GM21447 (cell line): ENCODE results near the gene PDE4A.
A peak's percentile ranks its signal among the peaks of the same experiment; 100 is the strongest.
"Not testable (repeated sequence)": the region's sequence is repeated elsewhere in the genome, so short reads cannot be mapped to it uniquely, and the experiment has no call there.

Experiments
- ATAC-seq: cut with Tn5 transposase; IDR thresholded peaks from one replicate; pipeline ENCODE4 v1.9.1; 2021; ENCODE audit not compliant: unreplicated experiment

Gene PDE4A

DNA sequence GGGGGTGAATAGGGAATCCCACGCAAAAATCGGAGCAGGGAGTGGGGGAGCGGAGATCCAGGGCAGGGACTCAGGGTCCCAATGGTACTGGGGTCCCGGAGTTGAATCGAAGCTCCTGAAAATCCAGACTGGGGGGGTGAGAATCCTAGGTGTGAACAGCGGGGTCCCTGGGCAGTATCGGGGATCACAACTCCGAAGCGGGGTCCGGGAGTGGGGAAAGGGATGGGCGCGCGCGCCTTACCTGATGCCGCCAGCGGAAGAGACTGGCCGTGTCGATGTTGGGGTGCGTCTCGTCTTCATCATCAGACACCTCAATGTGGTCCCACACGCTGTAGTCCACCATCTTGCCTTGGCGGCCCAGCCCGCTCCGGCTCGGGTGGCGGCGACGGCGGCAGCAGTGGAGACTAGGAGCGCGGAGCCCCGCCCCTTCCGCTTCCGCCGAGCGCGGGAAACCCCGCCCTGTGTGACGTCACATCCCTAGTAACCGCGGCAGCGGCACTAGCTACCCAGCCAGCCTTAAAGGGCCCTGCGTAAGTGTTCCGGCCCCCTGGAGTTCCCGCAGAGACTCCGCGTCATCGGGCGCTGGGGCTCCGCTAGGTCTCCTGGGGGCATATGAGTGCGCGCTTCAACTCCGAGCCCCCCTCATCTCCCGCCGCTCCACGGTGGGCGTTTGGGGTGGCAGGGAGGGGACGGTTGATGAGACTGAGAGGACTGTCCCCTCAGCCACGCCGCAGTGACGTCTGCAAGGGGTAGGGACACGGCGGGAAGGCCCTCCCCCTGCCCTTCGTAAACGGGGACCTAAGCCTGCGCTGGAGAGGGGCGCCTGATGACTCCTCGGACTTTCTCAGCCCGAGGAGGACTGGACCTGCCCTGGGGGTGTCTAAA lies 17.0 kb upstream of the PDE4A start, which contains the start of gene CDC37:
CDC37 (minus strand) TSS at position 406 of the 885 bp plus-strand sequence; CDS start at position 343, 63 bp downstream.
- peak; percentile 69 for ATAC-seq

DNA sequence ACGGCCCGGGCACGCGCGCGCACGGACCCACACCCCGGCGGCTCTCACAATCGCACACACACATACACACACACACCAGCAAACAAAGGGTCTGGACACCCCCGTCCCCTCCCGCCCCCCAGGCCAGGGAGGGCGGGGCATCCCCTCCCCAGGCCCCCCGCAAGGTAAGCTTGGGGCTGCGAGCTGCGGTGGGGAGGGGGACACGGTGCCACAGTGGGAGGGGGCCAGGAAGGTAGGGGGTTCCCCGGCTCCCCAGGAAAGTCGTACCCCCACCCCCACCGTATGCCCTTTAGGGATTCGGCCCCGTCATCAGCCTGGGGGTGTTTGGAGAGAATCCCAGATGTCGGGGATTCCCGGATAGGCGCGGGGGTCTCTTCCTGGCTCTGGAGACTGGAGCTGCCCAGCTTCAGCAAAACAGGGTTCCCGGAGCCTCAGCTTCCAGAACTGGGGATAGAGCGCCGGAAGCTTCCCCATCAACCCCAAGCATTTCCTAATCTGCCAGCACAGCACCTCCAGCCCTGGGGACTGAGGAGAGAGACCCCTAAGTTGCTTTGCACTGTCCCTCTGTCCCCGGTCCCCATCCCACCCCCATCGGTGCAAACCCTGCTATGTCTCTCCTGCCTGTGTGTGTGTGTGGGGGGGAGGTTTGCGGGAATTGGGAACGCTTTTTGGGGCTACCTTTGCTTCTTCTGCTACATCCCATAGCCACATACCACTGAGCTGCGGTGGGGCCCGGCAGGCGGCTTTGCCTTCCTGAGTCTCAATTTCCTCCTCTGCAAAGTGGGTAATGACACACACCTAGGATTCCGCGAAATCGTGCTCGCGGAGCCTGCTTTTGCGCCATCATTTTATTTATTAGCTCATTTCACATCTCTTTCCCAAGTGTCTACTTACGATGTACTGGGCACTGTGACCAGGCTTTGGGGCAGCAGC lies 15.2 kb upstream of the PDE4A start:
- ATAC-seq, result no peak

DNA sequence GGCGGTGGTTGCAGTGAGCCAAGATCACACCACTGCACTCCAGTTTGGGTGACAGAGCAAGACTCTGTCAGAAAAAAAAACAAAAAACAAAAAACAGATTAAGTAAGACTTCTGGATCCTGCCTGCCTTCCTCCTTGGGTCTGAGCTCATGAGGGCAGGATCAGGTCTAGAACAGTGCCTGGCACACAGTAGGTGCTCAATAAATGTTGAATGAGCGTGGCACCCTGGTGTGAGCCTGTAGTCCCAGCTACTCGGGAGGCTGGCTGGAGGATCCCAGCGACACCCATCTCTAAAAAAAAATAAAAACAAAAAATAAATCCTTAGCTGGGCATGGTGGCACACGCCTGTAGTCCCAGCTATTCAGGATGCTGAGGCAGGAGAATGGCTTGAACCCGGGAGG lies 14.1 kb upstream of the PDE4A start:
- no peak for ATAC-seq

DNA sequence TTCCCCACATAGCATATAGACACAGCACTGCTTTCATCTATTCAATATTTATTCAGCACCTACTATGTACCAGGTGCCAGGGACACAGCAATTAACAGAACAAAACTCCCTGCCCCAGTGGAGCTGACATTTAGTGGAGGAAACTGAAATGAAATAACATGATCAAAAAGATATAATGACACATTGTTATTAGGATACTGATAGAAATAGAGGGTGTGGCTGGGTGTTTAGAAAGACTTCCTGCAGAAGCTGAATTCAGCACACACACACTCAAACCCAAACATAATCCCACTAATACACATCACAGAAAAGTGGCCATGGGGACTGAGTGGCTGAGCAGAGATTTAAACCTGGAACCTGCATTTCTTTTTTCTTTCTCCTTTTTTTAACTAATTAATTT lies 13.2 kb upstream of the PDE4A start:
- ATAC-seq, result no peak

DNA sequence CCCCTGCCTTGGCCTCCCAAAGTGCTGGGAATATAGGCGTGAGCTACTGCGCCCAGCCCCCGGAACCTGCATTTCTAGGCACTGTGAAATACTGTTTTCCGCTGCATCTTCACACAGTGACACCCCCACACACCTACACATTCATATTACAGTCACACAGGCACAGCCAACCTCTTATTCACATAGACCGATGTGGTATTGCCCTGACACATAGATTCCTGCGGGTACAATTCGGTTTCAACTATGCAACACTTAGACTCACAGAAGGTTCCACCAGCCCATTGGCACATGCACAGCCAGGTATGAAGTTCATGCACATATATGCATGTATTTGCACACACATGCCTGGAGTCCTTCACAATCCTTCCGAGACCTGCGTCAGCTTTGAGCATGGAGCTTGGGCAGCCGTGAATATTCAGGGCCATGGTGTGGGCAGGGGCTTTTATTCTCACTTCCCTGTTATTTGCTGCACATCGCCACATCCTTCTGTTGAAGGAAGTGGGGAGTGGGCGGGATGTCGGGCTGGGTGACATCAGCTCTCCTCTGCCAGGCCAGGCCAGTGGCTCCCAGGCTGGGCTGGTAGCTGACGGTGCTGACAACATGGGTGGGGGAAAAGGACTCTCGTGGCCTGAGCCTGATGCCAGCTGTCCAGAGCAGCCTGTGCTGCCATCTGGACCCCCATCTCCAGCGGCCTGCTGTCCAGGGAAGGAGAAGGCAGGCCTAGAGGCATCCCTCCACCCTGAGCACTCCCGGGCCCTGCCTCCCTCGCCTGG lies 11.6 kb upstream of the PDE4A start:
- no peak for ATAC-seq

DNA sequence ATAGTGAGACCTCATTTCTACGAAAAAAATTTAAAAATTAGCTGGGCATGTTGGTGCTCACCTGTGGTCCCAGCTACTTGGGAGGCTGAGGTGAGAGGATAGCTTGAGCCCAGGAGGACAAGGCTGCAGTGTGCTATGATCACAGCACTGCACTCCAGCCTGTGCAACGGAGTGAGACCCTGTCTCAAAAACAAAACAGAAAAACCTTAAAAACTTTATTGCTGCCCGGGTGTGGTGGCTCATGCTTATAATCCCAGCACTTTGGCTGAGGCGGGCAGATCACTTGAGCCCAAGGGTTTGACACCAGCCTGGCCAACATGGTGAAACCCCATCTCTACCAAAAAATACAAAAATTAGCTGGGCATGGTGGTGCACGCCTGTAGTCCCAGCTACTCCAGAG lies 9.1 kb upstream of the PDE4A start:
- not testable (repeated sequence) for ATAC-seq

DNA sequence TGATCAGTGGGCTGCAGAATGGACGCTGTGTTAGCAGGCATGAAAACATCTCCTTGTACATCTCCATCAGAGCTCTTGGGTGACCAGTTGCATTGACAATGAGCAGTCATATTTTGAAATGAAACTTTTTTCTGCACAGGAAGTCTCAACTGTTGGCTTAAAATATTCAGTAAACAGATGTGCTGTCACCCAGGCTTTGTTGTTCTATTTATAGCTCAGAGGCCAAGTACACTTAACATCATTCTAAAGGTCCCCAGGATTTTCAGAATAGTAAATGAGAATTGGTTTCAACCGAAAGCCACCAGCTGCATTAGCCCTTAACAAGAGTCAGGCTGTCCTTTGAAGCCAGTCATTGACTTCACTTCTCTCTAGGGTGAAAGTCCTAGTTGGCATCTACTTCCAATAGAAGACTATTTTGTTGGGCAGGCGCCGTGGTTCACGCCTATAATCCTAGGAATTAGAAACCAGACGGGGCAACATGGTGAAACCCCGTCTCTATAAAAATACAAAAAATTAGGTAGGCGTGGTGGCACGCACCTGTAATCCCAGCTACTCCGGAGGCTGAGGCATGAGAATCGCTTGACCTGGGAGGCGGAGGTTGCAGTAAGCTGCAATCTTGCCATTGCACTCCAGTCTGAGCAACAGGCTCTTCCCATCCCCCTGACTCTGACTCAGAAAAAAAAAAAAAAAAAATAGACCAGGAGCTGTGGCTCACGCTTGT lies 7.9 kb upstream of the PDE4A start:
- peak; percentile 51 for ATAC-seq

DNA sequence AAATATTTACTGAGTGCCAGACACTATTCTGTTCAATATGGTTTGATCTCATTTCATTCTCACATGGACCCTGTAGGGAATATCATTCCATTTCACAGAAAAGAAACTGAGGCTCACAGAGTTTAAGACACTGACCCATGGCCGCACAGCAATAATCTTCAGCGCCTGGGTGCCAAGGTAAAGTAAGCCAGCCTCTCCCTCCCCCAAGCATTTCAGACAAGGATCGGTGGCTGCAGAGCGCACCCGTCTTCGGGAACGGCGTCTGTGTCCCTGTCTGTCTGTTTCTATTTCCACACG lies 4.3 kb upstream of the PDE4A start:
- no peak for ATAC-seq

DNA sequence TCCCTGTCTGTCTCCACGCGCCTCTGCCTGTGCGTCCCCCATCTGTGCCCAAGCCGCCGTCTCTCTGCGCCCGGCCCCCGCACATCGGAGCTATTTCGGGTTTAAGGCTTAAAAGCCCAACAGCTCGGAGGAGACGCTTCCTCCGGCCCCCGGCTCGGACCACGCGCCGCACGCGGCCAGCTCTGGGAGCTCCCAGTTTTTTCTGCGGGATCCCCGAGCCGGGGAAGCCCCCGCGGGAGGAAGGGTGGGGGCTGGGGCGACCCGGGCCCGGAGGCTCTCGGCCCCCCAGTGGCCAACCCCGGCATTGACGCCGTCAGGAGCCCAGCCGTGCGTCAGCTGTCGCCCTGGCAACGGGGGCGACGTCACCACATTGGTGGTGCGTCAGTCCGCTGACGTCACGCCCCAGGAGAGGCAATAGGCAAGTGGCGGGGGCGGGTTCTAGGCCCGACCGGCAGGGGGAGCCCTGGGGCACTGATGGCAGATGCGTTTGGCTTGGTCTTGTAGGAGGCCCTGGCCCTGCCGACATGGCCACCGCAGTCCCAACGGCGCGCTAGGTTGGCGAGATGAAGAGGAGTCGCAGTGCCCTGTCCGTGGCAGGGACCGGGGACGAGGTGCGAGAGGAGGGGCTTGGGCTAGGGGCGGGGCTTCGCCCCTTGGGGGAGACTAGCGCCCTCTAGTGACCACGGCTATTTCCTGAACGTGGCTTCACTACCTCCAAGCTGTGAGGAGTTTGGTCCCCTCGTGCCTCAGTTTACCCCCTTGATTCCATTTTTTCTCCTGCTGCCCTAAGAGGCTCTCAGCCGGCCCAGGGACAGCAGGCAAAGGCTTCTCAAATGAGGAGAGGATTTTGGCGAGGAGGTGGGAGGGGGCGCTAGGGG lies 3.7 kb upstream of the PDE4A start:
- peak; percentile 29 for ATAC-seq

DNA sequence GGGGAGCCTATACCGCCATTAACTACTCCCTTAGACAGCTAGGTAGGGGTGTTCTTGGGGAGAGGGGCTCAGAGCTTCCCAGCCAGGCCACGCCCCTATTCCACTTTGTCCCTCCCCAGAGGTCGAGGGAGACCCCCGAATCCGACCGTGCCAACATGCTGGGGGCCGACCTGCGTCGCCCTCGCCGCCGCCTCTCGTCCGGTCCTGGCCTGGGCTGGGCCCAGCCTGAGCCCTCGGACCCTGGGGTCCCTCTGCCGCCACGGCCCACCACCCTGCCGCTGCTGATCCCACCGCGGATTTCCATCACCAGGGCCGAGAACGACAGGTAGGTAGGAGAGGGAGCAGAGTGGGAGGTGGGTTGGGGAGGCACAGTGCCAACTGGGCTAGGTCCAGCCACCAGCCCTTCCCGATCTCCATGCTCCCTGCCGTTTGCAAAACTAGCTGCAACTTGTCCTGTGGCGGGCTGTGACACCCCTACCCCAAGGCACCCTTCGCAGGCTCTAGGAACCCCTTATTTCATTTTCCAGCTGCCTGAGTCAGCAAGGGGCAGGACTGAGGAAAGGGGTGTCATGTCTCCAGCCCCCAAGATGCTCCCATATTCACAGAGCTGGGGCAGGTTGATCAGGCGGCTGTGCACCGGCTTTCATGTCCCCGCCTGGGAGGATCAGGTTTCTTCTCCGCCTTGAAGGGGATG lies 2.6 kb upstream of the PDE4A start:
- ATAC-seq, result no peak

DNA sequence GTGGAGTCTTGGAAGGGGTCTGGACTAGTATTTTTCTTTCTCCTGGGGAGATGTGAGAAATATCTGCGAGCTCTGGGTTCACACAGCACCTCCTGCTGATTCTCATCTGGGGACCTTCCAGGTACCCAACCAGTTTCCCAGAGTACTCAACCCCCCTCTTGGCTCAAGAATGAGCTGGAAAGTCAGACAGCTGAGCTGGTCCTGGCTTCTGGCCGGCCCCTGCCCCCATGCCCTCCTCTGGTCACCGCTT lies 2.2 kb upstream of the PDE4A start:
- no peak for ATAC-seq

DNA sequence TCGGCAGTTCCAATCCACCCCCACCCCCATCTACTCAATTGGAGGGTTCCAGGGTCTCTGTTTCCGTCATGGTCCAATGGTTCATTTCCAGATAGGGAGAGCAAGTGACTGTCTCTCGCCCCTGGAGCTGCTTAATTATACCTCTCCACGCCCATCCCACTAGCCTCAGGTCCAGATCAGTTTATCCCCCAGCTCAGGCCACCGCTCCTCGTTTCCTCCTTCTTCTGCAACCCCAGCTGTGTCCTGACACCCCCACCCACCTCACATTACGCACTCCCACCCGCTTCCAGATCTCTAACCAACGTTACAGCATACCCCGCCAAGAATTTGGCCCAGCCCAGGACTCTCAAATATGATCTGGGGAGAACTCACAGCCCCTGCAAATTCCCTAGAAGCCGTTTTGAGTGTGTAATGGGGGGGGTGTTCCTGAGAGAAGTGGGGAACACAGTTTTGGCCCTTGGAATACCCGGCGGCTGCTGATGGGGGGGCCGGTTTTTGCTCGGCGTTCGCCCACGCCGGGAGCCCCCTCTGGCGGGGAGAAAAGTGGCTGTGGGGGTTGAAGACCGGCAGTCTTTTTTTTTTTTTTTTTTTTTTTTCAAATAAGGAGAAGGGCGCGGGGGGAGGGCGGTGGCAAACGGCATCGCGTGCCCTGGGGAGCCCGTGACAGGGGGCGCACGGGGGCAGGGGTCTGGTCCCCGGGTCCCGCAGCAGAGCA lies 1.7 kb upstream of the PDE4A start:
- ATAC-seq, result no peak

DNA sequence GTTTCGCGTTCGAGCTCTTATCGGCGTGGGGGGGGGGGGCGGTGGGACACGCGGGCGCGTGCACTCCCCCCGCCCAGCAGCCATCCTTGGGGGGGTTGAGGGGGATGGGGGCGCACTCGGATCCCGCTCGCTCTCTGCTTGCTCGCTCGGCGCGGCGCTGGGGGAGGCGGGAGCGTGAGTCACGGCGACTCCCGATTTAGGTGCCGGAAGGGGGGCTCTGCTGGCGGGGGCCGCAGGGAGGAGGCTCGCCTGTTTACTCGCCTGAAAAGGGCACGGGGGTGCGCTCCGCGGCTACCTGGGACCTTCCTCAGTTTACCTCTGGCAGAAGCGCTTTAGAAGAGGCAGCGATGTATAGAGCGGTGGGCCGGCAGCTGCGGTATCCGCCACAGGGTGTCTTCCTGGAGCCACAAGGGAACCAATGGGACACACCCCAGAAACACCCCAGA lies 1.1 kb upstream of the PDE4A start:
- no peak for ATAC-seq

DNA sequence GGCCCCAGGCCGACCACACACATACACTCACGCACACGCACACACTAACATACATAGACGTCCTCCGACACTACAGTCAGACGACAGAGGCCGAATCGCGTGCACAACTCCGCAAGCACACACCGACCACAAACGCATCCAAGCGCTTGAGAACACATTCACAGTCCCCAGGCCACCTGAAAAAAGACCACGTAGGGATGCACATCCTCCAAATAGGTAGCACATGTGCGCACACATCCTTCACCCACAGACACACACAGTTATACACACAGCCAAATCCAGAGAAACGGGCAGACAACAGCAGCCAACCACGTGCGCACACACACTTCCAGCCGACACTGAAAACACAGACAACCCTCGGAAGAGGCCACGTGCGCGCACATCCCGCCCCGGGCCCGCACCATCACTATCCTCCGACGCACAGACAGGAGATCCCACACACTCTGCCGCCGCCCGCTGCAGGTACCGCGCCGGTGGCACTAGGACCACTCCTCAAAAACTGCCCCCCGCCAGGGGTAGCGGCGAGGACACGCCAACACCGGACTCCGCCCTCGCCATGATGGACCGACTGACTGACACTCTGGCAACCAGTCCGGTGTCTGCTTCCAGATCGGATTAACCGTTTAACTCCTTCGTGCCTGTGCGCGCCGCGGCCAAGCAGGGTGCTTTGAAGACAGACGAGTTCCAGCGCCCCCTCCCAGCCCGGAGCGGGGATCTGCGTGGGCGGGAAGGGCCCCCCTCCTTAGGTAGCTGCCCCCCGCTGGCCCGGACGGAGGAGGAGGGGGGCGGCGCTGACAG lies 493 bp upstream of the PDE4A start:
- no peak for ATAC-seq

DNA sequence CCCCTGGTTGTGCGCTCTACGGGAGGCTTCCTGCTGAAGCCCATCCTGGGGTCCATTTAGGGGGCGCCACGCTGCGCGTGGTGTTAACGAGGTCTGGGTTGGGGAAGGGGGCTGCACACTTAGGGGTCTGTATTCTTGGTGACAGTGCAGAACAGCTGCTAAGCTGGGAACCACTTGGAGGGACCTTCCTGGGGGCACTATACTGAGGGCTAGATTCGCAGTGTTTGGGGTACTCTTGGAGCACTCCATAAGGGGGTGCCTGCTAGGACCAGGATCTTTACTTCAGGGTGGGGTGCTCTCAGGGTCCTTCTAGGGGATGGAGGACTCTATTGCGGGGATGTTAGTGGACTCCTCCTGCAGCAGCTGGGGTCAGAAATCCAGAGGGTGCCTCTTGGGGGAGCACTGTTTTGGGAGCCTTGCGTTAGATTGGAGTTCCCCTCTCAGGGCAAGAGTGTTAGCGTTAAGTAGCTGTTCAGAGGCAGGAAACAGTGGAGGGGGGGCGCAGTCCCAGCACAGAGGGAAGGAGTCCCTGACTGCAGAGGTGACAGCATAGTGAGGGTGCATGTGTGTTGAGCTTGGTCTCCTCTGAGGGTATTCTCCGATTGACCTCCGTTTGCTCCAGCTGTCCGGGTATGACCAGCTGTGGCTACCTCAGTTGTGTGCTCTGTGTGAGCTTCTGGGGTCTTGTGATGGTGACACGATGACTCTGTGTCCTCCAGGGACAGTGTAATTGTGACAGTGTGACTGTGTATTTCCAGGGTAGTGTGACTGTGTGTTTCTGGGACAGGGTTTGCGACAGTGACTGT lies 1.1 kb downstream of the PDE4A start:
- ATAC-seq, result no peak

DNA sequence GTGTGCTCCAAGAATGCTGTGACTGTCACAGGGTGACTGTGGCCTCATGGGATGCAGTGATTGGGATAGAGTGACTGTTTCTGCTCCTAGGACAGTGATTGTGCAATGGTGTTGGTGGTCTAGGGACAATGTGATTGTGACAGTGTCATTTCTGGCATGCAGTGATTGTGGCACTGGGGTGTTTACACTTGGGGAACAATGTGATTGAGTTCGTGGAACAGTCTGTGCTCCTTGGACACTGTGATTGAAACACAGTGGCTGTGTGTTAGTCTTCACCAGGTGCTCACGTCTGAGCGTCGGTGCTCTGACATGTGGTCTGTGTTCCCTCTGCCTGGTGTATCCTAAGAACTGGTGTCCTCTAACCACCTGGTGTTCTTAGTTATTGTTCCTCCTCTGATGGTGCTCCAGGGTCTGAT lies 1.7 kb downstream of the PDE4A start:
- no peak for ATAC-seq

DNA sequence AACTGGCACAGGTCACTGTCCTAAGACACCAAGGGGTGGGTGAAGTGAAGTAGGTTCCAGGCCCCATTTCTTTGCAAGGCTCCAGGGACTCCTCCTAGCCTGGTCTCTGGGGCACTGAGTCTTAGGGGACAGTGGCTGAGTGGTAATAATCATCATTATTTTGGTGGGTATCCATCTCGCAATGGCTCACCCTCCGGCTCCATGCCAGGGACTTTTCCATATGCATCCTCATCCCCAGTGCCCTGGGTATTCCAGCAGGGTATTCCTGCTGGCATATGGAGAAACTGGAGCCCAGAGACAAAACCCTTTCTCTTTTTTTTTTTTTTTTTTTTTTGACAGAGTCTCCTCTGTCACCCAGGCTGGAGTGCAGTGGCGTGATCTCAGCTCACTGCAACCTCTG lies 2.5 kb downstream of the PDE4A start:
- ATAC-seq, result no peak
